ENCODE data around the gene SMKR1. TPM values are rescaled to one million over a fixed set of nuclear protein-coding genes. Genes with fewer than 3 reads are reported as not detected.

The SMKR1 gene
- total and polyA plus RNA-seq, 2 of the 8 experiments (the other 6 are each of a cell fraction or from before 2014, with no cell fraction given) = 0.39 to 1.6 TPM

DNA sequence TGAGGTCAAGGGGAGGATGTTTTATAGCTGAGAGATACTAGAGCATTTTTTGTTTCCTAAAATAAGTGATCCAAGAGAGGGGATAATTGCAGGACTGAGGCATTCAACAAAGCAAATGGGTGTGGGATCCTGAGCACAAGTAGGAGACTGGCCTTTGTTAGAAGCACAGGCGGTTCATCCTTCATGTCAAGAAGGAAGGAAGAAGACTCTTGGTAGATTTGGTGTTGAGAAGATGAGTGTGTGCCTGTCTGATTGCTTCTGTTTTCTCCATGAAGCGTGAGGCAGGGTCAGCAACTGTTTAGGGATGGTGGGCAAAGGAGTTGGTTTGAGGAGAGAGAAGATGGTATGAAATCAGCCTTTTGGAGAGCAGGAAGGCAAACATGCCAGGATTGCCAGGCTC is 40.5 kb upstream of the SMKR1 start:
- no peaks in the 10 kb centered on the region for H3K23me2 ChIP-seq (ENCODE audit: low read depth, low read length)
- no peak overlapping the region for H4K8ac ChIP-seq (ENCODE audit: extremely low read depth, insufficient read depth, low read length)
- no peak overlapping the region for H2BK120ac ChIP-seq (replicated peaks; ENCODE audit: low read depth, low read length)
- no peaks in the 10 kb centered on the region; the same call in 1 of the 2 replicates for H3K79me1 ChIP-seq (ENCODE audit: low read depth, low read length)
- H3K27ac ChIP-seq (ENCODE audit: low read depth, low read length) = no peak overlapping the region
- no peak overlapping the region for H4K91ac ChIP-seq (replicated peaks; ENCODE audit: insufficient read length, low read length)
- H3K23ac ChIP-seq (ENCODE audit: insufficient read length) = no peak overlapping the region
- no peak overlapping the region for H3K4ac ChIP-seq (replicated peaks; ENCODE audit: insufficient read length, low read depth, low read length)
- no peak overlapping the region for H2BK5ac ChIP-seq (ENCODE audit: low read depth, low read length)
- no peaks in the 10 kb centered on the region for H3K79me2 ChIP-seq (ENCODE audit: control insufficient read depth in 1 of 2, insufficient read depth in 2 of 2, low read length in 2 of 2)
- no peak overlapping the region for H3K14ac ChIP-seq (ENCODE audit: insufficient read length)
- H3K9me3 ChIP-seq (ENCODE audit: insufficient read depth in 2 of 2, low read depth in 1 of 2, low read length in 1 of 2) = no peaks in the 10 kb centered on the region
- H2BK12ac ChIP-seq (ENCODE audit: low read depth, low read length) = no peak overlapping the region
- no peak overlapping the region; a peak in 1 of 7 replicates for H3K9ac ChIP-seq (replicated peaks in 1 of 4; ENCODE audit: extremely low read depth in 1 of 4, low read depth in 3 of 4, low read length in 3 of 4)
- no peaks in the 10 kb centered on the region for H3K4me1 ChIP-seq (replicated peaks in 1 of 4; ENCODE audit: control insufficient read depth in 3 of 4, insufficient read depth in 4 of 4, low read length in 3 of 4)
- H2BK15ac ChIP-seq (ENCODE audit: low read length) = no peak overlapping the region
- no peak overlapping the region for H2BK20ac ChIP-seq (ENCODE audit: low read length)
- ChIA-PET CTCF (ENCODE audit: partially characterized antibody) (interaction anchor here (0.8 to 3.0 kb wide), 4 partner anchors 9 to 243 kb away, joined by 3 to 13 read pairs (median 6); no protein-coding TSS in a partner anchor), POLR2A (ENCODE audit: partially characterized antibody) (no interaction called here)
- no peak overlapping the region for H4K5ac ChIP-seq (ENCODE audit: insufficient read length, low read depth, low read length)
- no peak overlapping the region for H2AK5ac ChIP-seq (ENCODE audit: low read depth, low read length)
- no peak overlapping the region for H3K56ac ChIP-seq (replicated peaks; ENCODE audit: insufficient read length, low read depth, low read length)
- WGBS, 2 experiments (ENCODE audit: extremely low coverage in 1 of 2, insufficient coverage in 1 of 2, insufficient read length in 1 of 2, insufficient replicate concordance in 2 of 2, low coverage in 1 of 2, low lambda C conversion rate in 2 of 2, missing lambda C conversion rate in 1 of 2) = 94% methylated on average over 2 of the region's 2 CpGs; no CpG with 5 or more reads in 1 of the 2 experiments
- no peak overlapping the region for H3K4me3 ChIP-seq (ENCODE audit: extremely low read depth in 1 of 4, insufficient read depth in 2 of 4, low read depth in 3 of 4, low read length in 4 of 4)
- H2AFZ ChIP-seq (ENCODE audit: low read length) = no peak overlapping the region
- H3K27me3 ChIP-seq (replicated peaks in 1 of 4; ENCODE audit: control insufficient read depth in 3 of 4, extremely low read depth in 1 of 4, insufficient read depth in 3 of 4, low read length in 3 of 4) = no peaks in the 10 kb centered on the region
- no peak overlapping the region for H3K18ac ChIP-seq (ENCODE audit: extremely low read depth, low read length)
- FAIRE-seq = no peak
- H4K20me1 ChIP-seq (replicated peaks in 1 of 2; ENCODE audit: control insufficient read depth in 1 of 2, insufficient read depth in 2 of 2, low read length in 2 of 2) = no peaks in the 10 kb centered on the region
- peaks cover 9 to 58% (median 42%) of the 10 kb centered on the region in 4 experiments; a peak in 6 of 8 replicates for H3K36me3 ChIP-seq (ENCODE audit: control insufficient read depth in 2 of 4, insufficient read depth in 4 of 4, low read length in 3 of 4)
- no peak for DNase-seq (ENCODE audit: low read depth in 1 of 2, low spot score in 2 of 2)
- TF ChIP-seq BCL11A (IDR thresholded peaks at IDR 0.05; ENCODE audit: low read depth in 2 of 2, low read length in 2 of 2) (no peak), KDM4A (IDR thresholded peaks at IDR 0.05; ENCODE audit: low read depth, low read length, severe bottlenecking) (no peak), EP300 (IDR thresholded peaks at IDR 0.05; ENCODE audit: borderline replicate concordance in 1 of 2, low read depth in 2 of 2, low read length in 2 of 2) (no peak), ASH2L (IDR thresholded peaks at IDR 0.05; ENCODE audit: low read length) (no peak), NANOG (IDR thresholded peaks at IDR 0.05; ENCODE audit: insufficient read depth, low read depth, low read length, poor library complexity, severe bottlenecking) (no peak)
- H3K4me2 ChIP-seq (ENCODE audit: insufficient read depth in 1 of 2, low read depth in 2 of 2, low read length in 2 of 2) = no peak overlapping the region
